GM23248 (cell line): ENCODE results near the gene HSPH1. TPM values are rescaled to one million over a fixed set of nuclear protein-coding genes. Genes with fewer than 3 reads are reported as not detected.

Source experiments
- DNase-seq: peaks from one replicate; pipeline ENCODE4 v3.0.0-alpha.2; 2015
- H2AFZ ChIP-seq: fragments of 200-600 bp; sonication (generic); 2 replicates; pipeline ENCODE4 v1.6.1; 2016; ENCODE audit warnings: antibody characterized with exemption
- H3F3A ChIP-seq: fragments of 200-600 bp; sonication (generic); 2 replicates; pipeline ENCODE4 v1.6.1; 2016; ENCODE audit warnings: mild to moderate bottlenecking, antibody characterized with exemption, mixed run types; ENCODE audit not compliant: insufficient read depth
- H3K27ac ChIP-seq: fragments of 200-600 bp; sonication (generic); 2 replicates; pipeline ENCODE4 v1.5.1; 2016; ENCODE audit warnings: mild to moderate bottlenecking
- H3K27me3 ChIP-seq: fragments of 200-600 bp; sonication (generic); replicated peaks from 2 replicates; pipeline ENCODE4 v1.6.1; 2016; ENCODE audit warnings: mild to moderate bottlenecking; ENCODE audit not compliant: insufficient read depth
- H3K36me3 ChIP-seq: fragments of 200-600 bp; sonication (generic); 2 replicates; pipeline ENCODE4 v1.6.1; 2016; ENCODE audit warnings: low read depth, mild to moderate bottlenecking
- H3K4me1 ChIP-seq: fragments of 200-600 bp; sonication (generic); 2 replicates; pipeline ENCODE4 v1.6.1; 2016; ENCODE audit warnings: mild to moderate bottlenecking; ENCODE audit not compliant: insufficient read depth
- H3K4me2 ChIP-seq: fragments of 200-600 bp; sonication (generic); one replicate; pipeline ENCODE4 v1.6.1; 2016; ENCODE audit warnings: mild to moderate bottlenecking; ENCODE audit not compliant: unreplicated experiment
- H3K4me3 ChIP-seq: fragments of 200-600 bp; sonication (generic); 2 replicates; pipeline ENCODE4 v1.5.1; 2016; ENCODE audit warnings: mild to moderate bottlenecking
- H3K79me2 ChIP-seq: fragments of 200-600 bp; sonication (generic); 2 replicates; pipeline ENCODE4 v1.6.1; 2016; ENCODE audit warnings: mild to moderate bottlenecking; ENCODE audit not compliant: insufficient read depth
- H3K9ac ChIP-seq: fragments of 200-600 bp; sonication (generic); 2 replicates; pipeline ENCODE4 v1.6.1; 2016; ENCODE audit warnings: mild to moderate bottlenecking
- H3K9me2 ChIP-seq: fragments of 200-600 bp; sonication (generic); 2 replicates; pipeline ENCODE4 v1.6.1; 2016; ENCODE audit warnings: mixed run types, mild to moderate bottlenecking, moderate library complexity; ENCODE audit not compliant: insufficient read depth
- H3K9me3 ChIP-seq: fragments of 200-600 bp; sonication (generic); one replicate; pipeline ENCODE4 v1.6.1; 2017; ENCODE audit warnings: low read depth
- H4K20me1 ChIP-seq: fragments of 200-600 bp; sonication (generic); 2 replicates; pipeline ENCODE4 v1.6.0; 2016; ENCODE audit not compliant: insufficient read depth
- EZH2 ChIP-seq: fragments of 200-600 bp; sonication (generic); IDR thresholded peaks from 2 replicates; pipeline ENCODE4 v1.6.1; 2018; ENCODE audit warnings: antibody characterized with exemption, mild to moderate bottlenecking; ENCODE audit not compliant: insufficient read depth, poor library complexity, severe bottlenecking
- EZH2phosphoT487 ChIP-seq: fragments of 200-600 bp; sonication (generic); IDR thresholded peaks from 2 replicates; pipeline ENCODE4 v1.6.1; 2018; ENCODE audit warnings: antibody characterized with exemption, moderate library complexity, mild to moderate bottlenecking, low read depth; ENCODE audit not compliant: insufficient read depth
- WGBS, 2 experiments: methylation state at CpG; one replicate each; pipeline ENCODE4 v1.1.6; 2015 to 2017; ENCODE audit warnings: low lambda C conversion rate in 2 of 2, low coverage in 1 of 2; ENCODE audit errors: missing lambda C conversion rate in 2 of 2; 5-methylcytosine and 5-hydroxymethylcytosine counted together
- in situ Hi-C: fragments of 300-500 bp; cut with MboI; formaldehyde crosslinking; loops from 2 replicates; pipeline ENCODE4 v1.15.0; 2020
- polyA plus RNA-seq: library from polyadenylated mRNA; unstranded; fragments of >200 nt; fragmentation: Nextera tagmentation; extraction: Ambion mirVana; gene quantifications from 2 replicates; pipeline ENCODE4 v1.2.1, GENCODE V29; 2016
- total RNA-seq: library from RNA; depleted of rRNA; stranded (reverse); fragments of >200 nt; shearing (Covaris generic); gene quantifications from 2 replicates; pipeline ENCODE4 v1.2.3, GENCODE V29; 2014; rRNA removed

HSPH1 gene
- total and polyA plus RNA-seq, 2 experiments from 2014 or later, result 35.9 to 46.8 TPM

GRCh38 chr13:31089649-31090048 is 72.1 kb downstream of the HSPH1 start:
- Histone ChIP-seq H3K36me3 (no peaks in the 10 kb centered on the region), H3K4me3 (no peak overlapping the region), H3K9me3 (no peaks in the 10 kb centered on the region), H3K27ac (no peak overlapping the region), H3K9ac (no peak overlapping the region), H3K4me2 (no peak overlapping the region), H3K4me1 (no peaks in the 10 kb centered on the region), H3F3A (no peaks in the 10 kb centered on the region), H2AFZ (no peak overlapping the region), H3K27me3 (peaks cover 4% of the 10 kb centered on the region; the same call in 1 of the 2 replicates), H3K79me2 (no peaks in the 10 kb centered on the region), H4K20me1 (no peaks in the 10 kb centered on the region), H3K9me2 (no peaks in the 10 kb centered on the region)
- in situ Hi-C loops, result no loop called here
- WGBS, 2 experiments, result 39 to 44% methylated on average over 3 of the region's 3 CpGs
- no peak for TF ChIP-seq EZH2
- TF ChIP-seq EZH2phosphoT487, result no peak
- no peak for DNase-seq

- no peak overlapping the region for H2AFZ ChIP-seq
- TF ChIP-seq EZH2phosphoT487, result no peak
- TF ChIP-seq EZH2, result no peak
- peaks cover 4% of the 10 kb centered on the region; the same call in 1 of the 2 replicates for H3K27me3 ChIP-seq
- H3F3A ChIP-seq, result no peaks in the 10 kb centered on the region
- H3K36me3 ChIP-seq, result no peaks in the 10 kb centered on the region
- H4K20me1 ChIP-seq, result no peaks in the 10 kb centered on the region
- H3K79me2 ChIP-seq, result no peaks in the 10 kb centered on the region
- H3K4me2 ChIP-seq, result no peak overlapping the region
- no peaks in the 10 kb centered on the region for H3K9me2 ChIP-seq
- no peak overlapping the region for H3K27ac ChIP-seq
- no peak overlapping the region for H3K9ac ChIP-seq
- in situ Hi-C loops, result no loop called here
- H3K9me3 ChIP-seq, result no peaks in the 10 kb centered on the region
- no peak for DNase-seq
- no peaks in the 10 kb centered on the region for H3K4me1 ChIP-seq
- H3K4me3 ChIP-seq, result no peak overlapping the region
- 77 to 78% methylated on average over 8 of the region's 8 CpGs for WGBS, 2 experiments
Measured at GRCh38 chr13:31088826-31089420, 72.8 kb downstream of the HSPH1 start.

Other genes starting within 250 kb of the HSPH1 start
- 0.22 TPM in 1 of 2 replicates, not detected in the other for gene TEX26, start 229.2 kb downstream of the HSPH1 start, total RNA-seq
- gene TEX26, start 229.2 kb downstream of the HSPH1 start, polyA plus RNA-seq, result not detected in 2 replicates
- gene B3GLCT, start 38.1 kb upstream of the HSPH1 start, total RNA-seq, result 18.3 and 20.2 TPM in 2 replicates
- 14.9 and 16.1 TPM in 2 replicates for gene B3GLCT, start 38.1 kb upstream of the HSPH1 start, polyA plus RNA-seq